Natural killer cell treated with Interleukin-12 subunit alpha and Interleukin-12 subunit beta and Interleukin-15 and Interleukin-18, amount 100 ng/mL, for 72 hours (primary cell): ENCODE results near the gene SEZ6L2. TPM values are rescaled to one million over a fixed set of nuclear protein-coding genes. Genes with fewer than 3 reads are reported as not detected.
"Not testable (repeated sequence)": the region's sequence is repeated elsewhere in the genome, so short reads cannot be mapped to it uniquely, and the experiment has no call there.

Experiments used
- ATAC-seq, 2 donors: fragments of 150-1000 bp; cut with Tn5 transposase in 1 of 2; sonication (Bioruptor Pico), chemical (Tn5 transposase) in 1 of 2; 2 replicates each; pipeline ENCODE4 v1.10.0; 2021
- DNase-seq: peaks from one replicate; pipeline ENCODE4 v3.0.0; 2022; ENCODE audit warnings: low spot score
- H3K27ac Mint-ChIP-seq, 2 donors: 1 replicate in 1 of 2; 2 replicates in 1 of 2; pipeline ENCODE4 v1.8.0; 2022; ENCODE audit warnings: mixed read lengths in 2 of 2, mild to moderate bottlenecking in 1 of 2, moderate library complexity in 1 of 2
- H3K27me3 Mint-ChIP-seq, 2 donors: 1 replicate in 1 of 2; 2 replicates in 1 of 2; pipeline ENCODE4 v1.8.0; 2022; ENCODE audit warnings: mixed read lengths in 2 of 2
- H3K36me3 Mint-ChIP-seq: one replicate; pipeline ENCODE4 v1.8.0; 2022; ENCODE audit warnings: mixed read lengths
- H3K4me1 Mint-ChIP-seq, 2 donors: 1 replicate in 1 of 2; 2 replicates in 1 of 2; pipeline ENCODE4 v1.8.0; 2022; ENCODE audit warnings: low read depth in 2 of 2, mixed read lengths in 2 of 2, mild to moderate bottlenecking in 1 of 2
- H3K4me3 Mint-ChIP-seq: one replicate; pipeline ENCODE4 v1.8.0; 2022; ENCODE audit warnings: mixed read lengths
- H3K9me3 Mint-ChIP-seq: 2 replicates; pipeline ENCODE4 v1.8.0; 2022; ENCODE audit warnings: mixed read lengths
- total RNA-seq, 2 donors: library from RNA; stranded (reverse); gene quantifications; one replicate each; pipeline ENCODE4 v1.2.3, GENCODE V29; 2022

SEZ6L2 gene
- total RNA-seq, 2 donors from 2014 or later = not detected

- Mint-ChIP-seq H3K36me3 (peaks cover 21% of the 10 kb centered on the region), H3K9me3 (no peaks in the 10 kb centered on the region), H3K27ac (no peak overlapping the region), H3K27me3 (no peaks in the 10 kb centered on the region), H3K4me3 (no peak overlapping the region), H3K4me1 (peaks cover 21 to 35% of the 10 kb centered on the region in 2 donors)
- DNase-seq = no peak
- no peak for ATAC-seq
Measured at GRCh38 chr16:29920288-29921033, 21.1 kb upstream of the SEZ6L2 start.

GRCh38 chr16:29916979-29917378 lies 17.6 kb upstream of the SEZ6L2 start:
- Mint-ChIP-seq H3K27me3 (no peaks in the 10 kb centered on the region), H3K9me3 (no peaks in the 10 kb centered on the region), H3K27ac (no peak overlapping the region), H3K4me1 (peaks cover 14 to 20% of the 10 kb centered on the region in 2 donors), H3K36me3 (peaks cover 15% of the 10 kb centered on the region), H3K4me3 (no peak overlapping the region)
- DNase-seq (no peak), ATAC-seq (no peak)

DNA sequence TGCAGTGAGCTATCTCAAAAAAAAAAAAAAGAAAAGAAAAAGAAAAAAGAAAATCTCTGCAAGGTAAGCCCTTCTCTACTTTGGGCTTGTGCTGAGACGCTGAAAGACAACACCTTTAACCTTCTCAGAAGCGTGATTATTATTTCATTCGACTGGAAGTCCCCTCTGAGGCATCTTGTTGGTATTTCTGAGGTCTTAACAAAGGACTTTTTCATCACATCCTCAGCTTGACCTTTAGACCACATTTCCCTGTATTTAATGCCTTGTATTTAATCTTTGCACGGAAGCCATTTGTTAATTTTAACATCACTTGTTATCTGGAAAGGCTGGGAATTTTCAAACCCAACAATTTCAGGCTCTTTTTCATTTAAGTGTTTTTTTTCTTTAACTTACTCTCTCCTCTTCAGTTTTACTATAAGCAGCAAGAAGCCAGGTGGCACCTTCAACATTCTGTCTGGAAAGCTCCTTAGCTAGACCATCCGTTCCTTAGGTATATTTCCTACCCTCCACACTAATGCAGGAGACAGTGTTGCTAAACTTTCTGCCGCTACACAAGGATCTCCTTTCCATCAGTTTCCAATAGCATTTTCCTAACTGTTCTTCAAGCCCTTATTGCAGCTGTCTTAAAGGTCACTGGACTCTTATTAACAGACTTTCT lies 16.4 kb upstream of the SEZ6L2 start:
- no peak for DNase-seq
- no peaks in the 10 kb centered on the region for H3K27me3 Mint-ChIP-seq
- no peak overlapping the region for H3K4me3 Mint-ChIP-seq
- no peak for ATAC-seq
- peaks cover 11% of the 10 kb centered on the region for H3K36me3 Mint-ChIP-seq
- H3K4me1 Mint-ChIP-seq = peaks cover 11 to 15% of the 10 kb centered on the region in 2 donors
- peak overlapping the region in 1 of 2 donors; percentile 22 for H3K27ac Mint-ChIP-seq
- no peaks in the 10 kb centered on the region for H3K9me3 Mint-ChIP-seq

DNA sequence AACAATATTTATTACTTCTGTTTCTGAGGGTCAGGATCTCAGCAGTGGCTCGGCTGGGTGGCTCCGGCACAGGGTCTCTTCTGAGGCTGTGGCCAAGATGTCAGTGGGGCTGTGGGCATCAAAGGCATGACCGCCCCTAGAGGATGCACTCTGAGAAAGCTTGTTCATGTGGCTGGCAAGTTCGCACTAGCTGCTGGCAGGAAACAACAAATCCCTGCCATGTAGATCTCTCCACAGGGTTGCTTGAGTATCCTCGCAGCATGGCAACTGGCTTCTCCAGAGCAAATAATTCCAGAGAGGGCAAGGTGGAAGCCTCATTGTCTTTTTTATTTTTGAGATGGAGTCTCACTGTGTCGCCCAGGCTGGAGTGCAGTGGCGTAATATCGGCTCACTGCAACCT lies 14.2 kb upstream of the SEZ6L2 start:
- Mint-ChIP-seq H3K36me3 (peaks cover 4% of the 10 kb centered on the region), H3K4me3 (no peak overlapping the region), H3K4me1 (peaks cover 6 to 9% of the 10 kb centered on the region in 2 donors), H3K9me3 (no peaks in the 10 kb centered on the region), H3K27ac (no peak overlapping the region), H3K27me3 (no peaks in the 10 kb centered on the region)
- DNase-seq (no peak), ATAC-seq (no peak)

GRCh38 chr16:29912087-29912486 lies 12.7 kb upstream of the SEZ6L2 start:
- no peaks in the 10 kb centered on the region for H3K27me3 Mint-ChIP-seq
- DNase-seq = no peak
- no peaks in the 10 kb centered on the region for H3K9me3 Mint-ChIP-seq
- H3K4me1 Mint-ChIP-seq = peaks cover 6 to 9% of the 10 kb centered on the region in 2 donors
- no peak overlapping the region for H3K4me3 Mint-ChIP-seq
- peak in 1 of 2 donors; percentile 6 for ATAC-seq
- peak overlapping the region in 1 of 2 donors; percentile 37 for H3K27ac Mint-ChIP-seq
- H3K36me3 Mint-ChIP-seq = peaks cover 4% of the 10 kb centered on the region

GRCh38 chr16:29911676-29912010 lies 12.3 kb upstream of the SEZ6L2 start:
- peaks cover 6 to 9% of the 10 kb centered on the region in 2 donors for H3K4me1 Mint-ChIP-seq
- H3K27ac Mint-ChIP-seq = no peak overlapping the region
- H3K9me3 Mint-ChIP-seq = no peaks in the 10 kb centered on the region
- no peaks in the 10 kb centered on the region for H3K27me3 Mint-ChIP-seq
- H3K4me3 Mint-ChIP-seq = no peak overlapping the region
- peaks cover 4% of the 10 kb centered on the region for H3K36me3 Mint-ChIP-seq
- ATAC-seq (peak; percentile 20 to 38), DNase-seq (no peak)

DNA sequence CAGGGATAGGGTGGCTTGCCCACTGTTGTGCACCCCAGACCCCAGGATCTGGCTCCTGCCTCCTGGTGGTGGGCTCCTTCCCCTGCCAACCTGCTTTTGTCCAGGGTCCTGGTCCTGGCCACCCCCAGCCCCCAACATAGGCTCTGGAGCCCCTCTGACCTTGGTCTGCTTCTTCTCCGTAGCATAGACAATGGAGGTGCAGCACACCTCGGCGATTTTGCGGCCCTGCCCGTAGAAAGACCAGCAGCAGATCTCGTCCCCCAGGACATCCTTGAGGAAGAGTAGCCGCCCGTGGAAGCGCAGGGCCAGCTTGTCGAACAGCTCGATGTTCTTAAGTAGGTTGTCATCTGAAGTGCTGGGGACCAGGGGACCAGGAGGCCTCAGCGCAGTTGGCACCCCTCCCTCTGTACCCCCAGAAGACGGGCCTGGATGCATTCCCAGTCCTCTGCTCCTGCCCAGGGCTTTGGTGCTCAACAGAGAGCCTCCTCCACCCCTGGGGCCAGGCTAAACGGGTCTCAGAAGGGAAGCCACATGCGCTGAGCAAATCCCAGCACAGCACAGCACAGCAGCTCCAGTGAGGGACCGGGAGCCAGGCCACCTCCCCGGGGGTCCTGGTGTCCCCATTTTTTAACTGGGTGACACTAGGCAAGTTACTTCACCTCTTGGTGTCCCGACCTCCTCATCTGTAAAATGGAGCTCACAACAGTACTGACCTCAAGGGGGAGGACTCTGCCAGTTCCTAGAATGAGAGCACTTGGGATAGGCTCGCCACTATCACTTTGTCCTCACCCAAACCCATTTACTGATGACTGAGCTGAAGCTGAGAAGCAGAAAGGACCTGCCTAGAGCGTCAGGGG lies 11.7 kb upstream of the SEZ6L2 start:
- Mint-ChIP-seq H3K9me3 (no peaks in the 10 kb centered on the region), H3K4me3 (no peak overlapping the region), H3K4me1 (peaks cover 5 to 8% of the 10 kb centered on the region in 2 donors), H3K36me3 (peaks cover 4% of the 10 kb centered on the region), H3K27me3 (no peaks in the 10 kb centered on the region), H3K27ac (no peak overlapping the region)
- DNase-seq = no peak
- ATAC-seq = no peak

DNA sequence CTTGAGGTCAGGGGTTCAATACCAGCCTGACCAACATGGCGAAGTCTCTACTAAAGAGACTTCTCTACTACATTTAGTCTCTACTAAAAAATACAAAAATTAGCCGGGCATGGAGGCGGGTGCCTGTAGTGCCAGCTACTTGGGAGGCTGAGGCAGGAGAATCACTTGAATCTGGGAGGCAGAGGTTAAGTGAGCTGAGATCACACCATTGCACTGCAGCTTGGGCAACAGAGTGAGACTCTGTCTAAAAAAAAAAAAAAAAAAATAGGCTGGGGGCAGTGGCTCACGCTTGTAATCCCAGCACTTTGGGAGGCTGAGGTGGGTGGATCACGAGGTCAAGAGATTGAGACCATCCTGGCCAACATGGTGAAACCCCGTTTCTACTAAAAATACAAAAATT lies 10.5 kb upstream of the SEZ6L2 start:
- not testable (repeated sequence) for H3K4me1 Mint-ChIP-seq, H3K27ac Mint-ChIP-seq, H3K27me3 Mint-ChIP-seq, ATAC-seq, H3K9me3 Mint-ChIP-seq, H3K36me3 Mint-ChIP-seq, DNase-seq, H3K4me3 Mint-ChIP-seq

- DNase-seq (no peak), ATAC-seq (no peak)
- Mint-ChIP-seq H3K4me1 (peaks cover 0 to 2% of the 10 kb centered on the region in 2 donors), H3K27ac (no peak overlapping the region), H3K36me3 (no peaks in the 10 kb centered on the region), H3K27me3 (no peaks in the 10 kb centered on the region), H3K4me3 (no peak overlapping the region), H3K9me3 (no peaks in the 10 kb centered on the region)
Measured at GRCh38 chr16:29909391-29909790, 10.0 kb upstream of the SEZ6L2 start.

DNA sequence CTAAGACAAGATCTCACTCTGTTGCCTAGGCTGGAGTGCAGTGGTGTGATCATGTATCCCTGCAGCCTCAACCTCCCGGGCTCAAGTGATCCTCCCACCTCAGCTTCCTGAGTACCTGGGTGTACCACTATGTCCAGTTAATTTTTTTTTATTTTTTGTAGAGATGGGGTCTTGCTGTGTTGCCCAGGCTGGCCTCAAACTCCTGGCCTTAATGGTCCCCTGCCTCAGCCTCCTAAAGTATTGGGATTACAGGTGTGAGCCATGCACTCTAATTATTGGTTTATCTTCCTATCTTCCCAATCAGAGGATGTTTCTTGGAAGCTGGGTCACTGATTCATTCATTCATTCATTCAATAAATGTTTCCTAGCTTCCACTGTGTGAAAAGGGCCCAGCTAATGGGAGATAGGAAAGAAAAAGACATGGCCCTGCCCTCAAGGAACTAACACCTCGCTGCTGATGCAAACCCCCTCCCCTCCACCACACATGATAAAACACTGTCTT lies 9.4 kb upstream of the SEZ6L2 start:
- DNase-seq = no peak
- Mint-ChIP-seq H3K9me3 (no peaks in the 10 kb centered on the region), H3K4me3 (no peak overlapping the region), H3K27ac (no peak overlapping the region), H3K4me1 (peaks cover 0 to 2% of the 10 kb centered on the region in 2 donors), H3K36me3 (no peaks in the 10 kb centered on the region), H3K27me3 (no peaks in the 10 kb centered on the region)
- ATAC-seq = no peak

DNA sequence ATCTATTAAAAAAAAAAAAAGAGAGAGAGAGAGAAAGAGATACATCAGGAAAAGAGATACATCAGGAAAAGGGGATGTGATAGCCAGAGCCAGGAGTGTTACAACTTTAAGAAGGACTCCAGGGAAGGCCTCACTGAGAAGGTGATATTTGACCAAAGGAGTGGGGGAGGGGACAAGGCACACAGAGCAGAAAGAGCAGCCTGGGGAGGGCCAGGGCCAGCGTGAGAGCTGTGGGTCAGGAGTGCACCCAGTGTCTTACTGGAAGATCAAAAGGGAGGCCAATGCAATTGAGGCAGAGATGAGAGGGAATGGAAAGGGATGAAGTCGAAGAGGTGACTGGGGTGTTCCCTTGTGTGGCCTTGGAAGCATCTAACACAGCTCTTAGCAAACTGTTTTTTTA lies 8.6 kb upstream of the SEZ6L2 start:
- ATAC-seq (no peak), DNase-seq (no peak)
- Mint-ChIP-seq H3K9me3 (no peaks in the 10 kb centered on the region), H3K36me3 (no peaks in the 10 kb centered on the region), H3K4me3 (no peak overlapping the region), H3K27ac (no peak overlapping the region), H3K27me3 (no peaks in the 10 kb centered on the region), H3K4me1 (peaks cover 0 to 6% of the 10 kb centered on the region in 2 donors)

DNA sequence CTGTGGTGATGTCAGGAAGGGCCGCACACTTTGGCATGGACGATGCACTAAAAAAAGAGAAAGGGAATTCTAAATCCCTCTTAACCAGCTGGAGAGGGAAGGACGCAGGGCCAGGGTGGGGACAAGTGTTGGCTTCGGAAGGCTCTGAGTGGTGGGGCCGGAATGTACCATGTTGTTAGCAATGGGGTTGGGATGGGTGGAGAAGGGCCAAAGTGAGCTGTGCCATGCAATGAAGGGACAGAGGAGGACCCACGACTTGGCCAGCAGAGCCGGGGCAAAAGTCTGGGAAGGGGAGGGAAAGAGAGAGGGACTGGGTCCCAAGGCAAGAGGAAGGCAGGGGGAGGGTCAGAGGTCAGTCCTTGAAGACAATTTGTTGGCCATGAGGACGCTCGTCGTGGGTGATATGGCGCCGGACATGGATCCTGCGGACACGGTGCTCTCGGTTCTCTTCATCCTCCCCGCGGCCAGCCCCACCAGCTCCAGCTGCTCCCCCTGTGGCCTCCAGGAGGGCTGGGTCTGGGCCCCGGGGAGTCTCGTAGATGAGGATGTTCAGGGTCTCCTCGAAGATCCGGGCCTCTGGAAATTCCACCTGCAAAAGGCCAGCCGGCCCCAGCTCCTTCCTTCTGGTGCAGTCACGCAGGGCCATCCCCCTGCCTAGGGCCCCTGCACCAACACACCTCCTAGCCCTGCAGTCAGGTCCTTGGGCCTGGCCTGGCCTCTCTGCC lies 7.3 kb upstream of the SEZ6L2 start:
- H3K9me3 Mint-ChIP-seq = no peaks in the 10 kb centered on the region
- peaks cover 0 to 6% of the 10 kb centered on the region in 2 donors for H3K27me3 Mint-ChIP-seq
- H3K27ac Mint-ChIP-seq = no peak overlapping the region
- no peaks in the 10 kb centered on the region for H3K36me3 Mint-ChIP-seq
- DNase-seq (no peak), ATAC-seq (no peak)
- no peak overlapping the region for H3K4me3 Mint-ChIP-seq
- H3K4me1 Mint-ChIP-seq = peaks cover 0 to 6% of the 10 kb centered on the region in 2 donors

DNA sequence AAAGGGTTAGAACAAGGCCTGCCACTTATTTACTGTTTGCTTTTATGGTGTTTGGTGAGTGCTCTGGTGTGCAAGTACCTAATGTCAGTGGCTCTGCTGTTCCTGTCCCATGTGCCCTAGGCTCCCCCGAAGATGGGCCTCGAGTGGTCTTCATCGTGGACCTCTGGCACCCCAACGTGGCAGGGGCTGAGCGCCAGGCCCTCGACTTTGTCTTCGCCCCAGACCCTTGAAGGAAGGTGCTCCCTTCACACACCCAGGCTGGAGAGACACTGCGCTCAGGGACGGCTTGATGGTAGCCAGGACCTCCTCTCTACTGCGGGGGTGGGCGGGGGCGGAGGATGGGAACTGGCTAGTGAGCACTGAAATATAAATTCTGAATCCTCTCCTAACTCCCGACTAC lies 6.3 kb upstream of the SEZ6L2 start:
- DNase-seq (no peak), ATAC-seq (no peak)
- H3K36me3 Mint-ChIP-seq = no peaks in the 10 kb centered on the region
- H3K4me3 Mint-ChIP-seq = no peak overlapping the region
- H3K27ac Mint-ChIP-seq = no peak overlapping the region
- no peaks in the 10 kb centered on the region for H3K9me3 Mint-ChIP-seq
- peaks cover 2 to 8% of the 10 kb centered on the region in 2 donors for H3K27me3 Mint-ChIP-seq
- H3K4me1 Mint-ChIP-seq = peaks cover 3 to 8% of the 10 kb centered on the region in 2 donors
